Measurements from ENCODE around the gene LRCH3. TPM values are rescaled to one million over a fixed set of nuclear protein-coding genes. Genes with fewer than 3 reads are reported as not detected.

LRCH3 gene
- total RNA-seq, 4 donors from 2014 or later, result 44.4 to 60.5 (median 51.5) TPM

GRCh38 chr3:197802779-197803459 lies 11.9 kb downstream of the LRCH3 start:
- no peak for TF ChIP-seq CTCF (IDR thresholded peaks at IDR 0.05; ENCODE audit: low read depth)

- no peak for TF ChIP-seq CTCF (IDR thresholded peaks at IDR 0.05; ENCODE audit: low read depth)
These were observed 13.5 kb downstream of the LRCH3 start for GRCh38 chr3:197804511-197804910.

GRCh38 chr3:197807969-197808587 lies 17.0 kb downstream of the LRCH3 start:
- no peak for TF ChIP-seq CTCF (IDR thresholded peaks at IDR 0.05; ENCODE audit: low read depth)

- TF ChIP-seq CTCF (IDR thresholded peaks at IDR 0.05; ENCODE audit: low read depth), result no peak
These were observed 18.4 kb downstream of the LRCH3 start for GRCh38 chr3:197809356-197810020.

GRCh38 chr3:197810901-197811300 lies 19.8 kb downstream of the LRCH3 start:
- TF ChIP-seq CTCF (IDR thresholded peaks at IDR 0.05; ENCODE audit: low read depth), result no peak

- TF ChIP-seq CTCF (IDR thresholded peaks at IDR 0.05; ENCODE audit: low read depth), result no peak
These were observed 20.3 kb downstream of the LRCH3 start for GRCh38 chr3:197811343-197811742.

GRCh38 chr3:197814372-197814771 lies 23.3 kb downstream of the LRCH3 start:
- TF ChIP-seq CTCF (IDR thresholded peaks at IDR 0.05; ENCODE audit: low read depth), result no peak

Data from subcutaneous adipose tissue (tissue), 4 donors.